NCI-H748 treated with DMSO at 0.1 percent for 48 hours (cell line): ENCODE data around the gene STX1B.

ENCODE experiments used
- DNase-seq: peaks from one replicate; lab custom pipeline; 2025; lab: John Stamatoyannopoulos, UW

The STX1B gene

DNA sequence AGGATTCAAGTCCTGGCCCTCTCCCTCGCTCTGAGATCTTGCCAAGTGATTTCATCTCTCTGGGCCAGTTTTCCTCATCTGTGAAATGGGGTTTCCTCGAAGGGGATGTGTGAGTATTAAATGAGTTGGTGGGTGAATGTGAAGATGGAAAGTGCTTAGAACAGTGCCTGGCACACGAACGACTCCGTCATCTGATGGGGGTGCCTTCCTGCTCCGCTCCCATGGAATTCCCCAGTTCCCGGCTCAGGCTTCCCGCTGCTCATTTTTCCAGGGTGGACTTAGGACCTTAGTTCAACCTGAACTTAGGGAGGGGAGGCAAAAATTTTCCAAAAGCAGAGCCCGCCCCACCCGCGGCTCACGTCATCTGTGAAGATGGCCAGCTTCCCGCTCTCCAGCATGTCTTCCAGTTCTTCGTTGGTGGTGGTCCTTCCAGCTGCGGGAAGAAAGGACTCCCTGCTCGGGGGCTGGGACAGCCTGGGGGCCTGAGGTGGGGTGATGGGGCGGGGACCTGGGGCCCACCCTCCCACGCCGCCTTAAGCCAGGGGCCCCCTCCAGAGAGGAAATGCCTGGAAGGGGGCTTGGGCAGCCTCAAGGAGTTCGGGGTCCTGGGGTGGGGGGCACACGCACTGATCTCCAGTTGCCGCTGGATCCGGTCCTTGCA lies 14.0 kb downstream of the STX1B start:
- no peak for DNase-seq

DNA sequence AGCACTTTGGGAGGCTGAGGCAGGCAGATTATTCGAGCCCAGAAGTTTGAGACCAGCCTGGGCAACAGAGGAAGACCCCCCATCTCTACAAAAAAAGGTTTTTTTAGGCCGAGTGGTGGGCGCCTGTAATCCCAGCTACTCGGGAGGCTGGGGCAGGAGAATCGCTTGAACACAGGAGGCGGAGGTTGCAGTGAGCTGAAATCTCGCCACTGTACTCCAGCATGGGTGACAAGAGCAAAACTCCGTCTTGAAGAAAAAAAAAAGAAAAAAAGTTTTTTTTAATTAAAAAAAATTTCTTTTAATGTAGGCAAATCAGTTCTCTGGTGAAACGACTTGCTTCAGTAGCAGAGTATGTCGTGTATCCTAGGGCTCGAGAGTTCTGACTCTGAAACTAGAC lies 14.5 kb downstream of the STX1B start:
- no peak for DNase-seq

DNA sequence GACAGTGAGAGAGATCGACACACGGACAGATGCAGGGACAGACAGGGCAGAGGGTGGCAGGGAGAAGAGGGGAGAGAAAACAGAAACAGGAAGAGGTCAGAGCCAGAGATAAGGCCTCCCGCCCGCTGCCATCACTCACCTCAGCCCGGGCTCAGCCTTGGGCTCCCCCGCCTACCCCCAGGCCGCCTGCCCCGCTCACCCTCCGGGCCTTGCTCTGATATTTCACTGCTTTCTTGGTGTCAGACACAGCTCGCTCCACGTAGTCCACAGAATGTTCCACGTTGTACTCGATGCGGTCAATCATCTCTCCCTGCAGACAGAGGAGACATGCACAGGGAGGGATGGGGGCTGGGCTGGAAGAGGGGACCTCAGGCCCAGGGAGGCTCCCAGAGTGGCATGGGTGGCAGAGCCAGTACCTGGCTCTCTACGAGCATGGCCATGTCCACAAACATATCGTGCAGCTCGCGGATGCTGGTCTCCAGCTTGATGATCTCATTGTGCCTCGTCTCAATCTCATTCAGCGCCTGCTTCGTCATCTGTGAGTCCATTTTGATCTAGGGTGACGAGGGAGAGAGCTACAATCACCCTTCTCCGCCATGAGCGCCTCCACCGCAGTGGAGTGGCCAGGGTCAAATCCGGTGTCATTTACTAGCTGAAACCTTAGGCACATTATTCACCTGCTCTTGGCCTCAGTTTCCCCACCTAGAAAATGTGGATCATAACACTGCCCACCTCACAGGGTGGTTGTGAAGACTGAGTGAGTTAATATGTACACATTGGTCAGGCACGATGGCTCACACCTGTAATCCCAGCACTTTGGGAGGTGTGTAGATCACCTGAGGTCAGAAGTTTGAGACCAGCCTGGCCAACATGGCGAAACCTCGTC lies 17.3 kb downstream of the STX1B start:
- DNase-seq = no peak

DNA sequence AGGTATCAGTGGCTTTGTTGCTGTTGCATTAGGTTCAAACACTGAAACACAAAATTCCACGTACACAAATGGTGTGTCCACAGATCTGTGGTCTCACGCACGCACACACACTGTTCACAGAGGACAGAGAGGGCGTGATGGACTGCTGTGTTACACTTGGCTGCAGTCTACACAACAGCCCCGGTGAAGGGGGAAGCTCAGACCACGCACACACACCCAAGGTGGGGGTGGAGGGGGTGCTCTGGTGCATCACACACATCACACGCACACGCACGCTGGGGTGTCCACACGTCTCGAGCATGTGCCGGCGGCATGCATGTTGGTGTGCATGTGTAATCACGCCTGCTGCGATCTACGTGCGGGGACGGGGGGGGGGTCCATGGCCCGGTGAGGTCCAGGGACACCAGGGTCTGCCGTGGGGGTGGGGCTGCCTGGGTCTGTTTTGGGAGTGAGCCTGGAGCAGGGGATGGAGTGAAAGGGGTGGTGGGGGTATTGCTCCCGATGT lies 18.1 kb downstream of the STX1B start:
- DNase-seq = no peak

DNA sequence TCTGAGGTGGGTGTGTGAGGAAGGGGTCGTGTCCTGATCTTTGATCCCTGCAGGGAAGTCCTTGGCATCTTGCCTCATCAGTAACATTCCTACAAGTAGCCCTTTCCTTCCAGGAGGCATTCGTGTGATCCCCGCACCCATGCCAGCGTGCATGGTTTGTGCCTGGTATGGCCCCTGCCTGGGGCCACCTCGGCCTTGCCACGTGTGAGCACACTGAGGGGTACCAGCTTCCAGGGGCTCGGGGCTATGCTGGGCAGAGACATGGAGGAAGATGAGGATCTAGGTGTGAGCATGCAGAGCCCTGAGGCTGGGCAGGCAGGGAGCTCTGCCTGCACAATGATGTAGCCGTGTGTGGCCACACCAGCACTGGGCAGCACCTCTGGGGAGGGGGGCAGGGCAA lies 19.4 kb downstream of the STX1B start:
- no peak for DNase-seq

DNA sequence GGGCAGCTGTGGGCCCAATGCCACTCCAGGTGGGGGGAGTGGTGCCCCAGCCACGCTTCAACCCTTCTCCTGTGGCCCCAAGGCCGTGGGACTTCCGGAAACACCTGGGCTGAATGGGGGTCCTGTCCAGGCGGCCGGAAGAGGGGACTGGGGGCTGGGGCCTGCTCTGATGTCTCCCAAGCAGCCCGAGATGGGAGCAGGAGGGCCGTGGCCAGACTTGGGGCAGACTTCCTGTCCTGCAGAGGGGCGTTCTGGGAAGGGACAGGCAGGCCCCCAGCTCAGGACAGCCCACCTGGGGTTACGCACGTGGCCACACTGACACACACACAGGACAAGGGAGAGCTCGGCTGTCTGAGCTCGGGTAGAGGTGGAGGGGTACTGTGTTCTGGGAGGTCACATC lies 20.3 kb downstream of the STX1B start:
- no peak for DNase-seq

DNA sequence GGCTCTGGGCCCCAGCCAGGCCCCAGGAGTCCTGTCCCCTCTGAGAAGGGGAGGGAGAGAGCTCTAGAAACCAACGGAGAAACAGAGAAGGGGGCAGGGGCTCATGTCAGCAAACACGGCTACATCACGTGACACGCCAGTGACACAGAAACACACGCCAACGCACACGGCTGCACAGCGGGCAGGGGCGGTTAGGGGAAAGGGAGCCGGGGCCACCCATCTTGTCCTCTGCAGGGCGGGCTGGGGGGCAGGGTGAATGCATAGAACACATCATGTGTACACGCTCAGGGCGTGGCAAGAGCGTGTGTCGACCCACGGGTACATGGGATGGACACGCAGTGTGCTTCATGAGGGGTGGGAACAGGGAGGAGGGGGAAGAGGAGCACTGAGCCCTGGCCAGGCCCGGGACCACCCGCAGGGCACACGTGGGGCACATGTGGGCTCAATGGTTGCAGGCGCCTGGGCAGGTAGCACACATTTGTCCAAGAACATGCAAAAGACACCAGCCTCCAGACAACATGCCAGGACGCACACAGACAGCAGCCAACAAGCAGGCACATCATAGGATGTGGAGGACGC lies 20.9 kb downstream of the STX1B start:
- DNase-seq = no peak

DNA sequence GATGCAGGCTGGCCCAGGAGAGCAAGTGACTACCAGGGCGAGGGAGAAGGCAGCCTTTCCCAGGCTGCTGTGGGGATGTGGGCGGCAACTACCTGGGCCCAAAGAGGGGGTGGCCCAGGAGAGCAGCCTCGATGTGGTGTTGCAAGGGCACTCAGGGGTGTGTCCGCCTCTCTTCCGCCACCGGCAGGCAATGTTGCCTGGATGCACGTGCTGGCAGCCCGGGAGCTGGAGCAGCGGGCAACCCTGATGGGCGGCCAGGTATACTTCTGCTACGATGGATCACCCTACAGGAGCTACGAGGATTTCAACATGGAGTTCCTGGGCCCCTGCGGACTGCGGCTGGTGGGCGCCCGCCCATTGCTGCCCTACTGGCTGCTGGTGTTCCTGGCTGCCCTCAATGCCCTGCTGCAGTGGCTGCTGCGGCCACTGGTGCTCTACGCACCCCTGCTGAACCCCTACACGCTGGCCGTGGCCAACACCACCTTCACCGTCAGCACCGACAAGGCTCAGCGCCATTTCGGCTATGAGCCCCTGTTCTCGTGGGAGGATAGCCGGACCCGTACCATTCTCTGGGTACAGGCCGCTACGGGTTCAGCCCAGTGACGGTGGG lies 22.8 kb downstream of the STX1B start:
- DNase-seq = no peak

DNA sequence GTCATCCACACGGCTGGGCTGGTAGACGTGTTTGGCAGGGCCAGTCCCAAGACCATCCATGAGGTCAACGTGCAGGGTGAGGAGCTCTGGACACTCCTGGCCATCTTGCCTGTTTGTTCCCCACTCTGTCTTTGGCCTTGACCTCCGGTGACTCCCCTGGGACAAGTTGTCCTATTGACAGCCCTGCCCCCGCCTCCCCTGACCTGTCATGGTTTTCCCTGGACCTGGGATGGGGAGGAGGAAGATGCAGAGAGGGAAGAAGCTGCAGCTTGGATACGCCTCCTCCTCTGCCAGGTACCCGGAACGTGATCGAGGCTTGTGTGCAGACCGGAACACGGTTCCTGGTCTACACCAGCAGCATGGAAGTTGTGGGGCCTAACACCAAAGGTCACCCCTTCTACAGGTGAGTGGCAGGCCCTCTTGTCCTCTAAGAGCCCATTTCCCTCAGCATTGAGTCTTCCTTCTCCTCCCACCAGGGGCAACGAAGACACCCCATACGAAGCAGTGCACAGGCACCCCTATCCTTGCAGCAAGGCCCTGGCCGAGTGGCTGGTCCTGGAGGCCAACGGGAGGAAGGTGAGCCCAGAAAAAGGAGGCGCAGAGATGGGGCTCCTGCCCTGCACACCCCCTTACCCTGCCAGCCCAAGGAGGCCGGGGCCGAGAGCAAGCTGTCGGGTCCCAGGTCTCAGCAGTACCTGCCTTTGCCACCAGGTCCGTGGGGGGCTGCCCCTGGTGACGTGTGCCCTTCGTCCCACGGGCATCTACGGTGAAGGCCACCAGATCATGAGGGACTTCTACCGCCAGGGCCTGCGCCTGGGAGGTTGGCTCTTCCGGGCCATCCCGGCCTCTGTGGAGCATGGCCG lies 24.1 kb downstream of the STX1B start:
- DNase-seq = no peak

DNA sequence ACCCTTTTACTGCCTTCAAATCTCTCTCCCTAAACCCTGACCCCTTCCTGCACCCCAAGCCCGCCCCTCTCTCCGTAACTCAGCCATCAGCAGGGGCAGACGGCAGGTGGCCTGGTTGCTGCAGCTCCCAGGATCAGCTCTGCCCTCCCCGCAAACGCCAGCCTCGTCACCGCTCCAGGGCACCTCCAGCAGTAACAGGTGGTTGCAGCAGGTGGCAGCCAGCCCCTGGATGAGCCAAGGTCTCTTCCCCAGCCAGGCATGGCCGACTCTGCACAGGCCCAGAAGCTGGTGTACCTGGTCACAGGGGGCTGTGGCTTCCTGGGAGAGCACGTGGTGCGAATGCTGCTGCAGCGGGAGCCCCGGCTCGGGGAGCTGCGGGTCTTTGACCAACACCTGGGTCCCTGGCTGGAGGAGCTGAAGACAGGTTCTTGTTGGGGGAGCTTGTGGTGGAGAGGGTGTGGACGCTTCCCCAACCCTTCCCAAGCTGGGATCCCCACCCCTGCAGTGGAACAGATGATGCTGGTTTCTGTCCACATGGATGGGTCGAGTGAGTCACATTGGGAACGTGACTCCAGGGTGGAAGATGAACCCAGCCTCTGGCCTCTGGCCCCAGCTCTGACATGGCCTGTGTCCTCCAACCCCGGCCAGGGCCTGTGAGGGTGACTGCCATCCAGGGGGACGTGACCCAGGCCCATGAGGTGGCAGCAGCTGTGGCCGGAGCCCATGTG lies 24.9 kb downstream of the STX1B start:
- DNase-seq = peak; percentile 0

DNA sequence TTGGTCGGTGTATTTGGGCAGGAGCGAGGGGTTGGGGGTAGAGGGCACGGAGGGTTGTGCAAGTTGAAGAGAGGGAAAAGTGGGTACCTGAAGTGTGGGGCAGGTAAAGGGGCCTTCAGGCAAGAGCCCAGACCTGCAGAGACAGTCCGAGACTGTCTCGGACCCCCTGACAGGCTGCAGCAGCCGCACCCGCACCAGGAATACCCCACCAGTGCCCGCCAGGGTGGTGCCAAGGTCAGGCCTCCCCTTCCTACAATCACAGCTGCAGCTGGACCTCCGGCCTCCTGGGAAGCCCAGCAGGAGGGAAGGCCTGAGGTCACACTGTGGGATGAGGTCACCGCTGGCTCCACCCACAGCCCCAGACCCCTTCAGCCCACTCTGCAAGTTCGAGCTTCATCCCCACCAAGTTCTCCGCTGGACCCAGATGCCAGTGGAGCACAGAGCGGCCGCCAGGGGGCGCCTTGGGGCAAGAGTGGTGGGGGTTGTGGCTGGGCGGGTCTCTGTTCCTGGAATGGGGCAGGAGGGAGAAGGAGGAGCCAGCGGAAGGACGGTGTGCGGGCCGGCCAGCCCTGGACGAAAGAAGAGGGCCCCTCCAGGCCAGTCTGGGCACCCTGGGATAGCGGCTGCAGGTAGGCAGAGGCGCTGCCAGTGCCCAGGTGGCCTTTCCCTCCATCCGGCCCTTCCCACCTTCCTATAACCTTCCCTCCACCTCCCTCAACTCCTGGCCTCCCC lies 25.6 kb downstream of the STX1B start, which contains the start of gene HSD3B7:
TSS of gene HSD3B7 (plus strand) at position 539 of the 732 bp plus-strand sequence. CDS start 452 bp downstream, outside the sequence.
- DNase-seq = peak; percentile 4

DNA sequence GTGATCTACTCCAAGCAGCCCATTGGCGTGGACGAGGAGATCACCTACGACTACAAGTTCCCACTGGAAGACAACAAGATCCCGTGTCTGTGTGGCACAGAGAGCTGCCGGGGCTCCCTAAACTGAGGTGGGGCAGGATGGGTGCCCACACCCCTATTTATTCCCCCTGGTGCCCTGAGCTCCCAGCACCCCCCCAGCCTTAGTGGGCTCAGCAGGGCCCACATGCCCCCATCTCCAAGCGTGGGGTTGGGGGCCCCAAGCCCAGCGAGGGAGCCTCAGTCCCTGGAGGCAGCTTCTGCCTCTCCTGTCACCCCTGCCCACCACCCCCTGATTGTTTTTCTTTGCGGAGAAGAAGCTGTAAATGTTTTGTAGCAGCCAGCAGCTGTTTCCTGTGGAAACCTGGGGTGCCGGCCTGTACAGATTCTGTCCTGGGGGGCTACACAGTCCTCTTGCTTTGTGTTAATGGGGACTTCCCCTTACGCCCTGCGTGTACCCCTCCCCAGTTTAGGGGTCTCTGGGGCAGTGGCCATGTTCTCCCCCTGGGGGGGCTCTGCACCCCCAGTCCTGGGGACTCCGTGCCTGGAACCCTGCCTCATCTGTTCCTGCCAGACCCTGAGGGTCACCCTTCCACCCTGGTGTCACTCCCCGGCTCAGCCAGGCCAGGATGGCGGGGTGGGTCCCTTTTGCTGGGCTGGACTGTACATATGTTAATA lies 26.4 kb downstream of the STX1B start:
- DNase-seq = no peak

DNA sequence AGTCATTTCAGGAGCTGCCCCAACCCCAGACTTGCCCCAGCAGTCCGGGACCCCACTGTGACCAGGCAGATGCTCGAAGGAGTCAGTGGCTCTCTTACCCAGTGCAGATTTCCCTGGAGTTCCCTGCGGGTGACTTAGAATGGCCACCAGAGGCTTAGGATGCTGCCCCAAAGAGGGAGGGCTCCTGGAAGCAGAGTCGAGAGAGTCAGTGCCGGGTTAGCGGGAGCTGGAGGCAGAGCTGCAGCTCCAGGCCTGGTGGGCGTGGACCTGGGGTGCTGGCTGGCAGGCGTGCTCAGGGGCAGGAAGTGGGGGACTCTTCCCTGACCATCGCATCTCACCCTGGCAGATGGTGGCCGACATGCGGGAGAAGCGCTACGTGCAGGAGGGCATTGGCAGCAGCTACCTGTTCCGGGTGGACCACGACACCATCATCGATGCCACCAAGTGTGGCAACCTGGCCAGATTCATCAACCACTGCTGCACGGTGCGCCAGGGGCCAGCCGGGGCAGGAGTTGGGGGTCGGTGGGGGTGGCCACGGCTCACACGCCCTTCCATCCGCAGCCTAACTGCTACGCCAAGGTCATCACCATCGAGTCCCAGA lies 27.0 kb downstream of the STX1B start:
- DNase-seq = no peak

DNA sequence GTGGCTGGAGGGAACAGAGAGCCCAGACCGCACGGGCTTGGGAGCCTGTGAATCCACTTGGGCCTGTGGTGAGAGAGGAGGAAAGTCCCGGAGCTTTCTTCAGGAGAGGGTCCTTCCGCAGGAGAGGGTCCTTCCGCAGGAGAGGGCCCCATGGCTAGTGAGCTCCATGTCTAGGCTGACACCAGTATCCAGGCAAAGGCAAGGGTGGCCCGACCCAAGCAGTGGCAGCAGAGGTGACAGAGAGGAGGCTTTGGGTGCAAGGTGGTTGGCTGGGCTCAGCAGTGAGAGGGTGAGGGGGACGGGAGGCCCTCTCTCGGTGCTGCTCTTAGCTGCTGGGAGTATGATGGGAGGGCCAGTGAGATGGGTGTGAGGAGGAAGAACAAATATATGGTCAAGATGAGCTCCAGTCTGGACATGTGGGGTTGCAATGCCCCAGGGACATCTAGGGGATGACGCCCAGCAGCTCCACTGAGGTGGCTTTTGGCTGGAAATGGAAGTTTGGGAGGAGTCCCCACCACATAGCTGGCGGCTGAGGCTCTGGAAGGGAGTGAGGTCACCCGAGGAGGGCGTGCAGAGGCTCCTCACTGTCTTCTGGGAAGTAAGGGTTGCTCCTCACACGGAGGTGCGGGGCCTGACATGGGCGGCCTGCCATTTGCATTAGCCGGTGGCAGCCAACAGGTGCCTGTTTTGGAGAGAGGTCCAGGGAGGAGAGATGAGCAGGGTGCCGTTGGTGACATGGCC lies 27.7 kb downstream of the STX1B start:
- DNase-seq = no peak

DNA sequence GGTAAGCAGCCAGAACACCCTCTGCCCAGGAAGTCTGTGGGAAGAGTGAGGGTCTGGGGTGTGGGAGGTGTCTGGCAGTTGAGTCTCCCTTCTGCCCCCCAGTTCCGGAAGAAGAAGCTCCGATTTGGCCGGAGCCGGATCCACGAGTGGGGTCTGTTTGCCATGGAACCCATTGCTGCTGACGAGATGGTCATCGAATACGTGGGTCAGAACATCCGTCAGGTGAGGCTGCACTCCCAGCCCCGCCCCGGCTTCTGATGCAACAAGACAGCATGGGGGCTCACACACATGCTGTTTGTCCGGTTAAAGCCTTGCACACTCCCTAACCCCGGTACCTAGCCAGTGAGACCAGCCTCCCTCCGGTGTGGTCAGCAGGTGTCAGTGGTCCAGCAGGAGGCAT lies 29.5 kb downstream of the STX1B start:
- no peak for DNase-seq

DNA sequence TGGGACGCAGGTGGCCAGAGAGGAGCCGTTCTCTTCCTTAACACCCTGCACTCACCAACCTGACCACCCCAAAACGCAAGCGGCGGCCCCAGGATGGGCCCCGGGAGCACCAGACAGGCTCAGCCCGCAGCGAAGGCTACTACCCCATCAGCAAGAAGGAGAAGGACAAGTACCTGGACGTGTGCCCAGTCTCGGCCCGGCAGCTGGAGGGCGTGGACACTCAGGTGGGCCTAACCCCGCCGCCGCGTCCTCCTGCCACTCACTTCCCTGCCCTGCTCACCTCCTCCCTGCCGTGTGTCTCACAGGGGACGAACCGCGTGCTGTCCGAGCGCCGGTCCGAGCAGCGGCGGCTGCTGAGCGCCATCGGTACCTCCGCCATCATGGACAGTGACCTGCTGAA lies 30.0 kb downstream of the STX1B start:
- no peak for DNase-seq

DNA sequence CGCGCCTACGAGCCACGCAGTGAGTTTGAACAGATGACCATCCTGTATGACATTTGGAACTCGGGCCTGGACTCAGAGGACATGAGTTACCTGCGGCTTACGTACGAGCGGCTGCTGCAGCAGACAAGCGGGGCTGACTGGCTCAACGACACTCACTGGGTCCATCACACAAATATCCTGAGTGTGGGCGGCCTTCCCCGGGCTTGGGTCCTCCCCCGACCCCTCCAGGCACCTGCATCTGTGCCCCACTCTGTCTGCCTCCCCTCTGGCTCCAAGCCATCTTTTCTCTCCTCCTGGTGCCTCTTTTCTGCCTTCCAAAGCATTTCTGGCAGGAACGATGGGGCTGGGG lies 30.4 kb downstream of the STX1B start:
- no peak for DNase-seq
